Psoas muscle (tissue), 8 donors: ENCODE data around the gene C1orf174. TPM values are rescaled to one million over a fixed set of nuclear protein-coding genes. Genes with fewer than 3 reads are reported as not detected.

Experiments
- ATAC-seq, 4 donors: fragments of 200-7000 bp; cut with Tn5 transposase; one replicate each; pipeline ENCODE4 v1.9.1; 2020; ENCODE audit warnings: moderate library complexity in 3 of 4, mild to moderate bottlenecking in 2 of 4
- DNase-seq, 2 donors: peaks; one replicate each; pipeline ENCODE4 v3.0.0-alpha.2; 2020
- H3K27ac ChIP-seq: fragments of 200-600 bp; one replicate; pipeline ENCODE4 v1.8.0; 2022
- H3K27me3 ChIP-seq, 3 donors: fragments of 200-600 bp in 1 of 3; one replicate each; pipeline versions ENCODE4 v1.6.1 to v1.8.0; 2013 to 2022; ENCODE audit warnings: low read length in 2 of 3, mild to moderate bottlenecking in 2 of 3, moderate library complexity in 1 of 3; ENCODE audit not compliant: insufficient read depth in 3 of 3
- H3K36me3 ChIP-seq, 2 donors: fragments of 200-600 bp in 1 of 2; one replicate each; pipeline versions ENCODE4 v1.6.1 to v1.8.0; 2013 to 2022; ENCODE audit warnings: low read depth in 1 of 2, mild to moderate bottlenecking in 1 of 2, moderate library complexity in 1 of 2; ENCODE audit not compliant: insufficient read depth in 1 of 2
- H3K4me1 ChIP-seq: fragments of 200-600 bp; one replicate; pipeline ENCODE4 v1.8.0; 2022
- H3K4me3 ChIP-seq: fragments of 200-600 bp; one replicate; pipeline ENCODE4 v1.8.0; 2022; ENCODE audit warnings: mild to moderate bottlenecking
- H3K9me3 ChIP-seq: fragments of 200-600 bp; one replicate; pipeline ENCODE4 v1.8.0; 2022
- CTCF ChIP-seq: fragments of 200-600 bp; IDR thresholded peaks from one replicate; pipeline ENCODE4 v1.8.0; 2022; ENCODE audit warnings: antibody characterized with exemption
- WGBS, 3 donors: extraction: QIAGEN DNeasy Blood & Tissue Kit; methylation state at CpG; one replicate each; pipeline versions ENCODE4 v1.1.6 to v1.1.7; 2013; 5-methylcytosine and 5-hydroxymethylcytosine counted together
- intact Hi-C, 2 donors: fragments of 100-400 bp; cut with DNase I; formaldehyde crosslinking; loops; one replicate each; pipeline versions ENCODE4 v1.11.0 to v1.14.2; 2022
- polyA plus RNA-seq, 3 donors: library from polyadenylated mRNA; stranded (reverse); fragments of 200-250 nt; gene quantifications; one replicate each; pipeline ENCODE4 v1.2.3, GENCODE V29; 2013
- total RNA-seq, 4 donors: library from RNA; stranded (reverse); fragmentation: NEBNext Ultra II Directional in 2 of 4; extraction: Animal tissue kit (Norgen Biotek cat#: 25700) in 2 of 4; gene quantifications; one replicate each; pipeline versions ENCODE4 v1.2.1 to v1.2.4, GENCODE V29; 2021 to 2023
- donor health status: healthy with polysubstance abuse.
- donor health status: DM: no; HTN: no; CAD: no; lungs with moderate emphysema.
- donor health status: Bipolar disorder and iron deficiency.
- donor health status: healthy.
- donor health status: DM: yes; HTN: yes; CAD: no.
- donor health status: DM: no; HTN: no; CAD: no.
- donor health status: DM: no; HTN: no; CAD: no.
- donor health status: DM: yes; HTN: yes; CAD: no.

The C1orf174 gene
- total and polyA plus RNA-seq, 7 donors, result 11.8 to 32.2 (median 14.6) TPM

DNA sequence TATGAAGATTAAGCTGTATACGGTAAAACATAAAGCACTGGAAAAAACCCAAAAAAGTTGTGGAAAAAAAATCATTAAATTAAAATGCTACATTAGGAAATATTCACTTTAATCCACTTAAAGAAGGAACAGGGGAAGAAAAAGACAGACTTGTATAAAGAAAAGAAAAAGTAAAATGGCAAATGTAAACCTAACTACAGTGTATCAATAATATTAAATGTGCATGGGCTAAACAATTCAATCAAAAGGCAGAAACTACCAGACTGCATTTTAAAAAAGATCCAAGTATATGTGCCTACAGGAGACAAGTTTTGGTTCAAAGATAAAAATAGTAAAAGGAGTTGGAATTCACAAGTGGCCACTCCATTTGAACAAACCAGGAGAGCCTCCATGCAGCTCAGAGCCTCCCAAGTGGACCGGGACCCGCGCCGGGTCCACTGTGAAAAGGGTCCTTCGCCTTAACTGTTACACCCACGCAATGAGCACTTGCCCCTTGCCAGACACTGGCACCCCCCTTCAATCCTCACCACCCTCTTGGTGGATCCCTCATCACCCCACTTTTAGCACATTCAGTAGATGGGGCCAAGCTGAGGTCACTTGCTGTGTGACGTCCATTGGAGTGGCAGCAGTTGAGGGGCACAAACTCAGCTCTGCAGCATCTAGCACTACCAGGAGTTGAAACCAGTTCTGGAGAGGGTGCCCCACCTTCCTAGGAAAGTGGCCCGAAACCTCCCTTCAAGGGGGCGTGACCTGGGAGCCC is 898 bp downstream of the C1orf174 start:
- DNase-seq (no peak), ATAC-seq (no peak)
- no peaks in the 10 kb centered on the region for H3K36me3 ChIP-seq
- H3K9me3 ChIP-seq, result peaks cover 17% of the 10 kb centered on the region
- intact Hi-C loops, result no loop called here
- H3K4me1 ChIP-seq, result peaks cover 6% of the 10 kb centered on the region
- H3K27me3 ChIP-seq, result no peaks in the 10 kb centered on the region
- peak overlapping the region; percentile 94 for H3K4me3 ChIP-seq
- peak overlapping the region; percentile 98 for H3K27ac ChIP-seq
- no peak for TF ChIP-seq CTCF
- 39 to 44% (median 40%) methylated on average over 10 of the region's 10 CpGs for WGBS, 3 donors

DNA sequence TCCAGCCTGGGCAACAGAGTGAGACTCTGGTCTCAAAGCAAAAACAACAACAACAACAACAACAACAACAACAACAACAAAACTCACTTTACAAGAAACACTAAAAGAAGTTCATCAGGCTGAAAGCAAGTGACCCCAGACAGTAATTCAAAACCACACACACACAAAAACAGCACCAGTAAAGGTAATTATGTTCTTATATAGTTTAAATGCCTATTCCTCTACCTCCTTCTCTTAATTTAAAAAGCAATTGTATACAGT is 1.7 kb downstream of the C1orf174 start:
- TF ChIP-seq CTCF, result no peak
- Histone ChIP-seq H3K9me3 (peaks cover 17% of the 10 kb centered on the region), H3K4me1 (peaks cover 6% of the 10 kb centered on the region), H3K36me3 (no peaks in the 10 kb centered on the region), H3K27me3 (no peaks in the 10 kb centered on the region), H3K27ac (no peak overlapping the region), H3K4me3 (no peak overlapping the region)
- no peak for DNase-seq
- ATAC-seq, result no peak
- intact Hi-C loops, result no loop called here

DNA sequence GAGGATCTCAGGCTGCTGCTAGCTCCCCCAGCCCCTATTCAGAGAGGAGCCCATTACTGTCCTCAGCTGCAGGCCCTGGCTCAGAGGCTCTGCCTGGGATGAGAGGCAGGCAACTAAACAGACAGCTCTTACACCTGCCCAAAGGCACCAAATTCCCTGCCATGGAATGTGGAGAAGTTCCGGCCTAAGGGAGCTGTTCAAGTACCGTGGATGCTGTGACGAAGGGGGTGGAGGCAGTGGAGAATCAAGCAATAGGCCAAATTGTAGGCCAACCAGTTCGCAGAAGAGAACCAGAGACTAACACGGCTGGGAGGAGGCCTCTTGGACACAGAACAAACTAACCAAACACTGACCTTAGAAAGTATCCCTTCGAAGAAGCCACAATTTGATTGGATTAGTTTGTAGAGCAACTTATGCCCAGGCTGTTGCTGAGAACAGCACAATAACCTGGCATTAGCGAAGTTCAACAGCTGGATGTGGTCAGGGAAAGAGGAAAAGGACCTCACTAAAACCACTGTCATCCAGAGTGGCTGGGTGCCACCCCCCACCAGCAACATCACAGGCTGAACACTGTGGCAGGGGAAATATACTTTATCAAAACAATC is 3.6 kb downstream of the C1orf174 start:
- H3K9me3 ChIP-seq, result peaks cover 17% of the 10 kb centered on the region
- H3K27me3 ChIP-seq, result no peaks in the 10 kb centered on the region
- no peak for TF ChIP-seq CTCF
- no peak overlapping the region for H3K4me3 ChIP-seq
- no peak overlapping the region for H3K27ac ChIP-seq
- WGBS, 3 donors, result 70 to 84% (median 75%) methylated on average over 7 of the region's 7 CpGs
- no peak for ATAC-seq
- H3K4me1 ChIP-seq, result peaks cover 16% of the 10 kb centered on the region
- DNase-seq, result peak in 1 of 2 donors; percentile 2
- intact Hi-C loops, result no loop called here
- H3K36me3 ChIP-seq, result peaks cover 0 to 1% of the 10 kb centered on the region in 2 donors

- H3K36me3 ChIP-seq, result peaks cover 0 to 7% of the 10 kb centered on the region in 2 donors
- H3K4me3 ChIP-seq, result no peak overlapping the region
- no peak overlapping the region for H3K27ac ChIP-seq
- peaks cover 16% of the 10 kb centered on the region for H3K4me1 ChIP-seq
- ATAC-seq (no peak), DNase-seq (no peak)
- 90 to 91% (median 90%) methylated on average over 4 of the region's 4 CpGs for WGBS, 3 donors
- intact Hi-C loops, result no loop called here
- no peak for TF ChIP-seq CTCF
- H3K27me3 ChIP-seq, result no peaks in the 10 kb centered on the region
- peaks cover 17% of the 10 kb centered on the region for H3K9me3 ChIP-seq
These were observed 4.1 kb downstream of the C1orf174 start for GRCh38 chr1:3895951-3896325.
